TTC549 (cell line): ENCODE results near the gene PTGIR.
A peak's percentile ranks its signal among the peaks of the same experiment; 100 is the strongest.

ENCODE experiments used
- FAIRE-seq: peaks from 2 replicates; lab custom pipeline; 2012; peaks lifted over from hg19 to GRCh38; lab: Jason Lieb, UNC

Gene PTGIR

GRCh38 chr19:46624958-46625661 lies at the start of gene PTGIR:
TSS of gene PTGIR (minus strand) at chr19:46625089. CDS start at chr19:46624225, 864 bp downstream.
- FAIRE-seq, result no peak

GRCh38 chr19:46670813-46671212 lies 45.9 kb upstream of the PTGIR start:
- FAIRE-seq, result no peak

- no peak for FAIRE-seq
Observed at GRCh38 chr19:46668662-46669061, 43.8 kb upstream of the PTGIR start.

GRCh38 chr19:46665072-46665471 lies 40.2 kb upstream of the PTGIR start:
- no peak for FAIRE-seq

- peak; percentile 51 for FAIRE-seq
Observed at GRCh38 chr19:46661735-46662592, 37.1 kb upstream of the PTGIR start.

- FAIRE-seq, result peak; percentile 98
Observed at GRCh38 chr19:46661020-46661731, 36.3 kb upstream of the PTGIR start, which contains the start of gene DACT3. TSS of gene DACT3 (minus strand) at chr19:46661182. CDS start at chr19:46661064, 118 bp downstream.

GRCh38 chr19:46660551-46661019 lies 35.7 kb upstream of the PTGIR start:
- FAIRE-seq, result no peak

- FAIRE-seq, result no peak
Observed at GRCh38 chr19:46660008-46660517, 35.2 kb upstream of the PTGIR start.

GRCh38 chr19:46659151-46660007 lies 34.5 kb upstream of the PTGIR start:
- FAIRE-seq, result no peak

- FAIRE-seq, result no peak
Observed at GRCh38 chr19:46656541-46656940, 31.7 kb upstream of the PTGIR start.

- FAIRE-seq, result no peak
Observed at GRCh38 chr19:46654621-46655152, 29.8 kb upstream of the PTGIR start.

- FAIRE-seq, result no peak
Observed at GRCh38 chr19:46650445-46650844, 25.6 kb upstream of the PTGIR start.

GRCh38 chr19:46648961-46649960 lies 24.4 kb upstream of the PTGIR start:
- no peak for FAIRE-seq

- no peak for FAIRE-seq
Observed at GRCh38 chr19:46648060-46648960, 23.4 kb upstream of the PTGIR start.

- FAIRE-seq, result no peak
Observed at GRCh38 chr19:46646402-46646801, 21.5 kb upstream of the PTGIR start.

- no peak for FAIRE-seq
Observed at GRCh38 chr19:46644720-46645119, 19.8 kb upstream of the PTGIR start.

- FAIRE-seq, result no peak
Observed at GRCh38 chr19:46640656-46641055, 15.8 kb upstream of the PTGIR start.

- FAIRE-seq, result no peak
Observed at GRCh38 chr19:46639358-46640182, 14.7 kb upstream of the PTGIR start.
